ENCODE results near the gene SYTL2.

The SYTL2 gene

GRCh38 chr11:85759915-85760314 lies 51.0 kb downstream of the SYTL2 start:
- no peak for DNase-seq

DNA sequence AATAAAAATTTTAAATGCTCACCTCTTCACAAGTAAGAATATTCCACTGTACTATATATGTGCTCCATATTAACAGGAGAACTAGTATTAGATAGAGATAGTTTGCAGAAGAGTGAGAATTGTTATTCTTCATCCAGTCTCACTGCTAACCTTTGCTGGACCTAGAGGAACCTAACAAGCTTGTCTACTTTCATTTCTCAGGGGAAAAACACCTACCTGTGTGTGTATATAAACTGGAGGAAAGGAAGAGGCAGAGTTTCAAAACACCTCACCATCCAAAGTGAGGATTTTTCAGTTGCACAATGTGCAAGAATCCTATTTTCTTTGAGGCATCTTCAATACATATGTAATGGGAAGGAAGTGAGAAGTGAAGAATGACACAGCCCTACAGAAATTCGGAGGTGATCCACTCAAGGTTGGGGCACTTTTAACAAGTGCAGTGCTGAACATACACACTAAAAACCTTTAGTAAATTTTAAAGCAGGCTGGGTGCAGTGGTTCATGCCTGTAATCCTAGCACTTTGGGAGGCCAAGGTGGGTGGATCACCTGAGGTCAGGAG lies 52.4 kb downstream of the SYTL2 start:
- no peak for DNase-seq

- DNase-seq = no peak
Measured at GRCh38 chr11:85758026-85758425, 52.9 kb downstream of the SYTL2 start.

DNA sequence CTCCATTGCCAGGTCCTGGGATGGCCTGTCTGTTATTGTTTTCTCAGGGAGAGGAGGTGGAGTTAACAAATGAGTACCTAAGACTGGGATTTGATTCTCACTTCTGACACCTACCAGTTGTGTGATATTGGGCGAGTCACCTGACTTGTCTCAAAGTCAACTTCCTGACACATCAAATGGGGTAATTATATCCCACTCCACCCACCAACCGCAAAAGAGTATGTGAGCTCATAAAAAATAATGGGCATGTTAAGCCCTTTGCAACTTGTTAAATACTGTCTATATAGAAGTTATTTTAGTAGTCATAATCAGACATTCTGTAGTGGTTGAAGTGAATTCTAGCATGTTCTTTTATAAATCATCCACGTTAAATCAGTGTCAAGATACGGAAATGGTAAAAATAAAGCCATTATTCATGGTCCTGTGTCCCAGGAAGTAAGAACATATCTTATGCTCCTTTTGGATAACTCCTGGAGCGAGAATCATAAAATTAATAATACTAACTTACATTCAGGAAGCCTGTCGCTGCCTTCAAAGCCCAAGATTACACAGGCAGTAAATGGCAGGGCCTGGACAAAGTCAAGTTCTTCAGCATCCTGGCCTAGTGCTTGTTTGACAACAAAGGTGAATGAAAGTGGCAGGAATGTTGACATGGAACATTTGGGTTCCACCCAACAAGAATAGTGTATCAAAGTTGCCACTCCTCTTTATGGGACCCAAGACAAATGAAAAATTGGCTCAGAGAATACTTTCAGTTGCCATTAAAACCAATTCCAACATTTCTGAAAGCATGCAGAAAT lies 54.3 kb downstream of the SYTL2 start:
- no peak for DNase-seq

GRCh38 chr11:85755701-85756100 lies 55.2 kb downstream of the SYTL2 start:
- no peak for DNase-seq

DNA sequence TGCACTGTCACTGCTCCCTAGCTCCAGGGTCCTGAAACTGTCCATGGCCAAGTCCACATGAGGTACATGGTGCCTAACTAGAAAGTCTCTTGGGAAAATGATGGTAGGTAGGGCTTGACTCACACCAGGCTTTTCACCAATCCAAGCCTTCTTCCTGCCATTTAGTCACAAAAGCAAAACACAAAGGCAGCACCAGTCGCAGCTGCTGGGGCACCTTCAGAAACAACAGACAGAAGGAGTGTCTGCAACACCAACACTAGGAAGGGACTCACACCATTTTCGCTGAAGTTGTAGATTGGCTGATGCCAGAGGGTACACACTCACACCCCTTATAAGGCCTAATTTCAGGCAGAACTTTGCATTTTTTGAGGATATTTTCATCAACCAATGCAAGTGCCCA lies 55.7 kb downstream of the SYTL2 start:
- no peak for DNase-seq

DNA sequence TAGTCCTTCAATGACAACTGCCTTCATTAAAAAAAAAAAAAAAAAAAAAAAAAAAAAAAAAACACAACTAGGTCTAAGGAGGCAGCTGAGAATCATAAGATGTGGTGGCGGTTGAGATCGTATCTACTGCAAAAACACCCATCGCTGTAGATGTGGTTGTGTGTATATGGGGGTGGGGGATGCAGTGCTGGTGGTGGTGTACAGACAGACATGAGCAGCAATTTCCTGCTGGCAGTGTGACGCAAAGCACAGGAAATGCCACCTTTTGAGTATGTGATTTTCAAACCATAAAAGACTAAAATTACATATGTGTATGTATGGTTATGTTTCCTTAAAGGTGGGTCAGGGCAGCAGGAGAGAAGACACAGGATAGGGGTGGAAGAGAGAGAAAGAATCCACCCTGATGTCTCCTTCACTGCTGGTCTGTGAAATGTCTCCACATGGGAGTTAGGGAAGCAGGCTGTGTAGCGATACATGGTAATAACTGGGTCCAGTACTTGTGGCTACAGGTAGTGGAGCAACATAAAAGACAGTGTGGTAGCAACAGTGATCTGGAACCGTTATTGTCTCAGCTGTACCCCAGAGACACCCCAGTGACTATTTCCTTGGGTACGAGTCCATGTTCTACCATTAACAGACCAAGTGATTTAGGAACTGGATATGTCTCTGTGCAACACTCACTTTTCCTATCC lies 57.9 kb downstream of the SYTL2 start:
- DNase-seq = no peak

- no peak for DNase-seq
Measured at GRCh38 chr11:85752201-85752889, 58.6 kb downstream of the SYTL2 start.

DNA sequence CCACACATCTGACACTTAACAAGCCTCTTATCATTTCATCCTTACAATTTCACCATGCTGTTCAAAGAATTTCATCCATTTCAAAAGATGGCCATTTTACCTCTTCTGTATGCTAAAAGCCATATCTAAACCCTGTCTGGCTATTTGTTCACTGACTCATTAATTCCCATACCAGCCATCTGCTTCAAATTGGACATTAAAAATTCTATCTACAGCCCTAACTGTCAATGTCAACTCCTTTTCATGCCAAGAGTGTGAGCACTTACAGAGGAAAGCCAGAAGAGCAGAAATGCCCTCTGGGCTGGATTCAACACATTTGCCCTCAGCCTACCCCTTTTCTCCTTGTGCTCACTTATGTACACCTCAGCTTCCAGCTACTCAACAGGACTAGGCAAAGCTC lies 59.2 kb downstream of the SYTL2 start:
- DNase-seq = no peak

- DNase-seq = no peak
Measured at GRCh38 chr11:85750646-85751045, 60.3 kb downstream of the SYTL2 start.

- no peak for DNase-seq
Measured at GRCh38 chr11:85749884-85750283, 61.1 kb downstream of the SYTL2 start.

GRCh38 chr11:85749287-85749834 lies 61.6 kb downstream of the SYTL2 start:
- no peak for DNase-seq

DNA sequence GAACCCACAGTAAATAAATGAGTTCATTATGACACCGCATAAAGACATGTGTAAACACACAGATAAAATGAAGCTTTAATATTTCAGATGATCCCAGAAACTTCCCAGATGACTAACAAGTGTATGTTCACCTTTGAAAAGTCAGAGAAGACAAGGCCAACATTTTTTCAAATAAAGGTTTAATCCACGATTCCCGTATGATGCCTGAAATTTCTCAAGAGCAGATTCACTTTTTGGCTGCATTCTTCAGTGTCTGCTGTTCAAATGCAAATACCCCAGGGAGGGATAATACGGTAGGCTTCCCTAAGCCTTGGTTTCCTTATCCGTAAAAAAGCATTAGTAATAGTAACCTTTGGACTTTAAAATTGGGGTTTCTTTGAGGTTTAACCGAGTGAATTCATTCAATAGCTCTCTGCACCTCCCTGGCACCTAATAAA lies 62.5 kb downstream of the SYTL2 start:
- DNase-seq = no peak

DNA sequence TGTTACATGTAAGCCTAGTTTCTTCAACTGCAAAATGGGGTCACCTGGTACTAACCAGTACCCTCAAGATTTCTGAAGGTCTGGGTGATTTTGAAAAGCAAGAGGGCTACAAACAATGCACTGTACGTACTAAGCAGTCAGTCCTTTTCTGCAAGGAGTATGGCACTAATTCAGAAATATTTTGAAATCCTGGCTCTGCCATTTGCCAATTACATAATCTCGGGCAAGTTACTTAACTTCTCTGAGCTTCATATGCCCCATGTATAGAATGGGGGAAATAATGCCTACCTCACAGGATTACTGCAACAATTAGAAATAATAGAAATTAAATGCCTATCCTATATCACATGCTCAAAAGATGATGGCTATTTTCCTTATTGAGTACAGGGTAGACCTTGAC lies 64.3 kb downstream of the SYTL2 start:
- DNase-seq = no peak

DNA sequence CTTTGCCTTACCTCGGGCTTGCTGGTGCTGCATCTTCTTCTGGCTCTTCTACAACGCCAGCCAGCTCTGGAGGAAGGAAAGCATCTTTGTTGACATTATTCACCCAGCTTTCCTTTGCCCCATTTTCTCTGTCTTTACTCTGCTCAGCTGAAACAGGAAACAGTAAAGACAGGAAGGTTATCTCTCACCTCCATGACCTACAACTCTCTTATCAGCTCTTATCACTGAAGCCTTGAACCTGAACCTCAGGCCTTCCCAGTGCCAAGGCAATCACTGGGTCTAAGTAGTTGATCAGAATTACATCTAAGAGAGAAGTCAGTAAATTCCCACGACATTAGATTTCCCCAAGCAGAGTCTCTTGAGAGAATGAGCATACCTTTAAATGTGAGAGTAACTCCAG lies 65.3 kb downstream of the SYTL2 start:
- DNase-seq = no peak

- DNase-seq = no peak
Measured at GRCh38 chr11:85742873-85743275, 68.1 kb downstream of the SYTL2 start.

GRCh38 chr11:85742348-85742747 lies 68.6 kb downstream of the SYTL2 start:
- DNase-seq = no peak

DNA sequence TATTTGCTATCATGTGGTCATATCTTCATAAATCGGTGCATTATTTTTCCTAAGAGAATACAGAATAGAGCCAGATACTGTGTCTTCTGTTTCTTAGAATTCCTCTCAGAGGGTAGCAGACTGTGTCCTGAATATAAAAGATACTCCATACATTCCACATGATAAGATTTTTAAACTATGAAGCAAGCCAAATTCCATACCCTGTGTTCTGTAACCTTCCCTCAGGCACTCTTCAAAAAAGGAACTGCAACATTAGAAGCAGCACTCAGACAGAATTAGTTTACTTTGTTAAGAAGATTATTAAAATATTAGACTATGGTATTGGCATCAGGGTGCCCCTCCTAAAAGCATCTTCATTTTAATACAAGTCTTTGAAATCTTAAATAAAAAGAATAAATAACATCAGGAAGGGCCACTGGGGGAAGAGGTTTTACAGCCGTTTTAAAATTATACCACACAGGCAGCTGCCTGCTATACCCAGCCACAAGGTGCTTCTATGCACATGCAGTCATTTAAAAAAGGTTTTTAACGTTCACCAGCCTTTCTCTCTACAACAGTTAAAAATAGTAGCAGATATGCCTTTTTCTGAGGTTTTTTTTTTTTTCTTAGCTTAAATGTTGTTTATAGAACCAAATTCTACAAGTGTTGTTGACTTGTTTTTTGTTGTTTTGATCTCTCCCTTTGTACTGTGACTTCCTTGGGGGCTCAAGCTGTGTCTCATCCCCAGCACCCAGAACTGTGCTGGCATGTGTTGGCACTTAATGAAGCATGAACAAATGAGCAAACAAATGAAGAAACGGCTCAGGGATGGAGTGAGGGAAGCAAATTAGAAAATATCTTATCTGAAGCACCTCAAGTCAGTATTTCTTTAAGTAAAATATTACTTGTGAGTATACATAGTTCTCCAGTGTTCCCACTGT lies 70.2 kb downstream of the SYTL2 start:
- no peak for DNase-seq

DNA sequence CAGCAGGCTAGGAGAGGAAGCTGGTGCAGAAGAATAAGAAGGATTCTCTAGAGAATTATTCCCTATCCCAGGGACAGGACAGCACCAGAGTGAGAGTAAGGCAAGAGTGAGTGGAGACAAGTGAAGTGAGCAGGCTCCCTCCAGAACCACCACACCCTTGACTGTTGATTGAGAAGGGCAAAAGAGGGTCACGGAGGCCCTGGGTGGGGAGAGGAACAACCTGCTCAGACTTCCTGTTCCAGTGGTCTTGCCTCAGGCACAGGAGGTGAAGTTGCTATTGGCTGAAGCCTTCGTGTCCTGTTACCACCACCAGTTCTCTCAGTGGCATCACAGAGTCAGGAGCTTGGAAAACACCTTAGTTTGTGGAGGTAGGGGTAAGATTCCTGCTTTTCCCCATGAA lies 73.2 kb downstream of the SYTL2 start:
- DNase-seq = no peak

- no peak for DNase-seq
Measured at GRCh38 chr11:85735876-85736460, 75.0 kb downstream of the SYTL2 start.

GRCh38 chr11:85732965-85733364 lies 78.0 kb downstream of the SYTL2 start:
- no peak for DNase-seq

- DNase-seq = no peak
Measured at GRCh38 chr11:85726381-85726780, 84.6 kb downstream of the SYTL2 start.
